Gastrocnemius medialis (tissue), 4 donors: Measurements from ENCODE around the gene ZC3H7A. TPM values are rescaled to one million over a fixed set of nuclear protein-coding genes. Genes with fewer than 3 reads are reported as not detected.
"Not testable (repeated sequence)": the region's sequence is repeated elsewhere in the genome, so short reads cannot be mapped to it uniquely, and the experiment has no call there.

Experiments
- ATAC-seq, 2 donors: fragments of 150-250 bp; one replicate each; pipeline ENCODE4 v1.9.1; 2016
- DNase-seq, 2 donors: peaks; one replicate each; pipeline ENCODE4 v3.0.0-alpha.2; 2019
- H3K27ac ChIP-seq, 4 donors: fragments of 200-600 bp; sonication (generic); 1 replicate in 1 of 4; 2 replicates in 3 of 4; pipeline ENCODE4 v1.5.1; 2016 to 2018; ENCODE audit warnings: mild to moderate bottlenecking in 2 of 4, moderate library complexity in 1 of 4
- H3K27me3 ChIP-seq, 3 donors: fragments of 200-600 bp; sonication (generic) in 2 of 3; 1 replicate in 1 of 3; 2 replicates in 2 of 3; pipeline versions ENCODE4 v1.5.1 to v1.6.0; 2016 to 2019; ENCODE audit warnings: mild to moderate bottlenecking in 1 of 3, moderate library complexity in 1 of 3
- H3K36me3 ChIP-seq, 2 donors: fragments of 200-600 bp; sonication (generic) in 1 of 2; one replicate each; pipeline ENCODE4 v1.5.1; 2017 to 2018
- H3K4me1 ChIP-seq, 2 donors: fragments of 200-600 bp; sonication (generic) in 1 of 2; one replicate each; pipeline ENCODE4 v1.5.1; 2016 to 2017; ENCODE audit warnings: mild to moderate bottlenecking in 2 of 2
- H3K4me3 ChIP-seq, 4 donors: fragments of 200-600 bp; sonication (generic) in 3 of 4; 1 replicate in 1 of 4; 2 replicates in 3 of 4; pipeline ENCODE4 v1.5.1; 2016 to 2019; ENCODE audit warnings: mild to moderate bottlenecking in 2 of 4
- H3K9me3 ChIP-seq, 3 donors: fragments of 200-600 bp; sonication (generic) in 2 of 3; 1 replicate in 1 of 3; 2 replicates in 2 of 3; pipeline ENCODE4 v1.5.1; 2016 to 2019
- POLR2A ChIP-seq, 2 donors: fragments of 450-650 bp; IDR thresholded peaks; one replicate each; pipeline ENCODE4 v1.6.1; 2017; ENCODE audit warnings: antibody characterized with exemption in 2 of 2, mild to moderate bottlenecking in 2 of 2, moderate library complexity in 2 of 2
- in situ Hi-C, 4 donors: fragments of 200-750 bp; cut with MboI; loops; one replicate each; pipeline versions ENCODE4 v1.15.0 to v1.8.0; 2017; ENCODE audit warnings: low sequenced_read_pairs in 4 of 4
- intact Hi-C: fragments of 100-400 bp; cut with DNase I; formaldehyde crosslinking; loops from one replicate; pipeline ENCODE4 v1.15.1; 2023; ENCODE audit warnings: low total_unique reads
- total RNA-seq, 4 donors: library from RNA; depleted of rRNA; stranded (reverse); fragments of >200 nt; gene quantifications; one replicate each; pipeline versions ENCODE4 v1.1.0 to v1.2.3, GENCODE V29; 2016
- TF ChIP-seq, protein P1 (sequence below), 5 experiments: fragments of 450-650 bp in 3 of 5; fragments of 200-600 bp in 2 of 5; sonication (generic) in 2 of 5; IDR thresholded peaks in 4 of 5; conservative IDR thresholded peaks in 1 of 5; 1 replicate in 4 of 5; 2 replicates in 1 of 5; pipeline ENCODE4 v1.5.1; 2016 to 2019; ENCODE audit warnings: antibody characterized with exemption in 5 of 5, mild to moderate bottlenecking in 3 of 5, moderate library complexity in 3 of 5

The ZC3H7A gene
- total RNA-seq, 4 donors from 2014 or later = 33.9 to 41.7 (median 37.9) TPM

GRCh38 chr16:11833951-11834695, 37.1 kb upstream of the ZC3H7A start:
- Histone ChIP-seq H3K4me3 (no peak overlapping the region), H3K27me3 (no peaks in the 10 kb centered on the region), H3K4me1 (peaks cover 11 to 24% of the 10 kb centered on the region in 2 donors), H3K27ac (peak overlapping the region; percentile 84 to 89 (median 88)), H3K9me3 (no peaks in the 10 kb centered on the region), H3K36me3 (peaks cover 0 to 30% of the 10 kb centered on the region in 2 donors)
- intact Hi-C loops = loop anchor here (1.0 kb wide), 1 partner anchor 42 kb away; no protein-coding TSS in a partner anchor
- peak; percentile 50 to 69 for DNase-seq
- TF ChIP-seq POLR2A (IDR thresholded peaks at IDR 0.05) = peak in 1 of 2 donors; percentile 15
- TF ChIP-seq, protein P1, sequence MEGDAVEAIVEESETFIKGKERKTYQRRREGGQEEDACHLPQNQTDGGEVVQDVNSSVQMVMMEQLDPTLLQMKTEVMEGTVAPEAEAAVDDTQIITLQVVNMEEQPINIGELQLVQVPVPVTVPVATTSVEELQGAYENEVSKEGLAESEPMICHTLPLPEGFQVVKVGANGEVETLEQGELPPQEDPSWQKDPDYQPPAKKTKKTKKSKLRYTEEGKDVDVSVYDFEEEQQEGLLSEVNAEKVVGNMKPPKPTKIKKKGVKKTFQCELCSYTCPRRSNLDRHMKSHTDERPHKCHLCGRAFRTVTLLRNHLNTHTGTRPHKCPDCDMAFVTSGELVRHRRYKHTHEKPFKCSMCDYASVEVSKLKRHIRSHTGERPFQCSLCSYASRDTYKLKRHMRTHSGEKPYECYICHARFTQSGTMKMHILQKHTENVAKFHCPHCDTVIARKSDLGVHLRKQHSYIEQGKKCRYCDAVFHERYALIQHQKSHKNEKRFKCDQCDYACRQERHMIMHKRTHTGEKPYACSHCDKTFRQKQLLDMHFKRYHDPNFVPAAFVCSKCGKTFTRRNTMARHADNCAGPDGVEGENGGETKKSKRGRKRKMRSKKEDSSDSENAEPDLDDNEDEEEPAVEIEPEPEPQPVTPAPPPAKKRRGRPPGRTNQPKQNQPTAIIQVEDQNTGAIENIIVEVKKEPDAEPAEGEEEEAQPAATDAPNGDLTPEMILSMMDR (IDR thresholded peaks at IDR 0.05 in 4 of 5, conservative IDR thresholded peaks at IDR 0.05 in 1 of 5) = no peak
- in situ Hi-C loops = no loop called here
- ATAC-seq = peak; percentile 97

DNA sequence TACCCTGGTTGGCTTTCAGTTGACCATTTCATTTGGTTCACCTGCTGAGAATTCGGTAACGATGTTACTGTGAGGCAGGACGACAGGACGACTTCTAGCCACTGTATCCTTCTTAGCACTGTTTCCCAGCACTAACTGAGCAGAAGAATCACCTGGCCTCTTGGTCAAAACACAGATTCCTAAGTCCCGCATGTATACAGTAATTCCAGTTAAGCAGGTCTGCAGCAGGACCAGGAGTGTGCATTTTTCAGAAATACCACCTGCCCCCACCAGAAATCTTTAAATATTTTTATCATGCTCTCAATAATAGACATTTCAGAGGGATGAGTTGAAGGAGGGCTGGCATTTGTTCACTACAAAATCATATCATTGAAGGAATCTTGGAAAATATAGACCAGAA, 31.6 kb upstream of the ZC3H7A start:
- no peak overlapping the region for H3K4me3 ChIP-seq
- H3K9me3 ChIP-seq = no peaks in the 10 kb centered on the region
- DNase-seq (no peak), ATAC-seq (no peak)
- in situ Hi-C loops (no loop called here), intact Hi-C loops (no loop called here)
- H3K4me1 ChIP-seq = peaks cover 12 to 17% of the 10 kb centered on the region in 2 donors
- no peak overlapping the region for H3K27ac ChIP-seq
- no peaks in the 10 kb centered on the region for H3K36me3 ChIP-seq
- no peak for TF ChIP-seq POLR2A (IDR thresholded peaks at IDR 0.05)
- H3K27me3 ChIP-seq = no peaks in the 10 kb centered on the region

GRCh38 chr16:11825520-11826165, 28.6 kb upstream of the ZC3H7A start:
- H3K9me3 ChIP-seq, H3K27me3 ChIP-seq, in situ Hi-C loops, intact Hi-C loops, DNase-seq, ATAC-seq, H3K4me3 ChIP-seq, H3K36me3 ChIP-seq: not testable (repeated sequence)
- Histone ChIP-seq H3K4me1 (peaks cover 9 to 20% of the 10 kb centered on the region in 2 donors), H3K27ac (peak overlapping the region in 3 of 4 donors; percentile 40 to 80 (median 41))

DNA sequence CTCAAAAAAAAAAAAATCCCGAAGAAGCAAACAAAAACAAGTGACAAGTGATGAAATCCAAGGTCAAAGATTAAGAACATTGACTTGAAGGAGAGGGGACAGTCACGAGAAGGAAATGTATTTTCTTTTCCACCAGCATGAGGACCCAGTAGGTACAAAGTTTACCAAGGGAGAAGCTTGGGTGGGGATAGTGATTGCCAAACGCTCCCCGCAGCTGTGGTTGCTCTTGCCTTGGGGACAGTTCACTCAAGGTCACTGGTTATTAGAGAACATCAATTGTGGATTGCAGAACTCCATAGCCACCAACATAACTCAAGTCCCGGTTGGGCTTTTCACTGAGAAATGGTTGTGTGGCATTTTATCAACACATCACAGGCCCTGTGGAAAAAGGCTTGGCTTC, 27.3 kb upstream of the ZC3H7A start:
- TF ChIP-seq POLR2A (IDR thresholded peaks at IDR 0.05) = no peak
- TF ChIP-seq, protein P1 (IDR thresholded peaks at IDR 0.05 in 4 of 5, conservative IDR thresholded peaks at IDR 0.05 in 1 of 5) = no peak
- DNase-seq (peak; percentile 53 to 85), ATAC-seq (peak; percentile 96 to 97)
- Histone ChIP-seq H3K4me1 (peaks cover 9 to 20% of the 10 kb centered on the region in 2 donors), H3K36me3 (no peaks in the 10 kb centered on the region), H3K4me3 (no peak overlapping the region), H3K27me3 (no peaks in the 10 kb centered on the region), H3K9me3 (no peaks in the 10 kb centered on the region), H3K27ac (peak overlapping the region; percentile 38 to 80 (median 40))
- in situ Hi-C loops (loop anchor here in 3 of 4 donors (25.0 kb wide), 3 partner anchors 287 to 862 kb away; a partner anchor contains a TSS), intact Hi-C loops (no loop called here)

DNA sequence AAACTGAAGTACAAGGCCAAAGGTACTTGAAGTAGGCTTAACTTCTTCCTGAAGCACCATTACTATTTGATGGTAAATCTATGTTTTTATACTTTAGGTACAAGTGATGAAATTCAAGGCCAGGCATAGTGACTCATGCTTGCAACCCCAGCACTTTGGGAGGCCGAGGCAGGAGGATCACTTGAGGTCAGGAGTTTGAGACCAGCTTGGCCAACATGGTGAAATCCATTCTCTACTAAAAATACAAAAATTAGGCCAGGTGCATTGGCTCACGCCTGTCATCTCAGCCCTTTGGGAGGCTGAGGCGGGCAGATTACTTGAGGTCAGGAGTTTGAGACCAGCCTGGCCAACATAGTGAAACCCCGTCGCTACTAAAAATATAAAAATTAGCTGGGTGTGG, 26.6 kb upstream of the ZC3H7A start:
- H3K9me3 ChIP-seq, DNase-seq, ATAC-seq, H3K36me3 ChIP-seq, H3K4me3 ChIP-seq, H3K27me3 ChIP-seq, intact Hi-C loops: not testable (repeated sequence)
- Histone ChIP-seq H3K27ac (peak overlapping the region; percentile 38 to 80 (median 40)), H3K4me1 (peaks cover 9 to 20% of the 10 kb centered on the region in 2 donors)
- in situ Hi-C loops = loop anchor here in 3 of 4 donors (25.0 kb wide), 3 partner anchors 286 to 861 kb away; a partner anchor contains a TSS

- Histone ChIP-seq H3K9me3 (no peaks in the 10 kb centered on the region), H3K27ac (no peak overlapping the region), H3K4me1 (peaks cover 7 to 15% of the 10 kb centered on the region in 2 donors), H3K36me3 (no peaks in the 10 kb centered on the region), H3K4me3 (no peak overlapping the region), H3K27me3 (no peaks in the 10 kb centered on the region)
- TF ChIP-seq POLR2A (IDR thresholded peaks at IDR 0.05) = no peak
- TF ChIP-seq, protein P1 (IDR thresholded peaks at IDR 0.05 in 4 of 5, conservative IDR thresholded peaks at IDR 0.05 in 1 of 5) = no peak
- intact Hi-C loops (no loop called here), in situ Hi-C loops (loop anchor here (10.0 to 25.0 kb wide), 4 partner anchors 282 to 857 kb away; a partner anchor contains a TSS)
- DNase-seq = no peak
- no peak for ATAC-seq
These were observed 22.7 kb upstream of the ZC3H7A start for GRCh38 chr16:11819798-11820197.

- intact Hi-C loops, ATAC-seq, H3K27ac ChIP-seq, H3K4me3 ChIP-seq, H3K4me1 ChIP-seq, DNase-seq, H3K27me3 ChIP-seq, H3K9me3 ChIP-seq, H3K36me3 ChIP-seq: not testable (repeated sequence)
- in situ Hi-C loops = loop anchor here (10.0 to 25.0 kb wide), 4 partner anchors 282 to 857 kb away; a partner anchor contains a TSS
These were observed 21.9 kb upstream of the ZC3H7A start for GRCh38 chr16:11818970-11819369.
